GM12878 (cell line): ENCODE measurements around the gene TRPV6. TPM values are rescaled to one million over a fixed set of nuclear protein-coding genes. Genes with fewer than 3 reads are reported as not detected.
A peak's percentile ranks its signal among the peaks of the same experiment; 100 is the strongest.

ENCODE experiments used
- ATAC-seq: fragments of 200-7000 bp; cut with Tn5 transposase; 3 replicates; pipeline ENCODE4 v1.9.1; 2020; ENCODE audit warnings: mild to moderate bottlenecking, moderate library complexity
- BruUV-seq: library from RNA; stranded (reverse); fragments of 400-500 nt; replicated peaks from 2 replicates; lab custom pipeline; 2021; lab: Mats Ljungman, UMichigan
- CTCF ChIA-PET: fragments of 300-600 bp; sonication (Branson Sonifier 250); formaldehyde crosslinking; extraction: SDS; loops from one replicate; lab custom pipeline; 2021; ENCODE audit warnings: inconsistent platforms; lab: Yijun Ruan, JAX
- POLR2A ChIA-PET: fragments of 350-600 bp; formaldehyde crosslinking; extraction: SDS; loops from one replicate; lab custom pipeline; 2021; ENCODE audit warnings: inconsistent platforms; lab: Charles Lee
- RAD21 ChIA-PET: fragments of 300-600 bp; sonication (Branson Sonifier 250); formaldehyde crosslinking; loops from one replicate; lab custom pipeline; 2023; ENCODE audit warnings: antibody characterized with exemption; ENCODE audit not compliant: unreplicated experiment; lab: Charles Lee
- SMC1A ChIA-PET: fragments of 300-600 bp; sonication (Branson Sonifier 250); formaldehyde crosslinking; loops from one replicate; lab custom pipeline; 2023; ENCODE audit not compliant: unreplicated experiment, uncharacterized antibody; lab: Charles Lee
- DNase-seq: peaks from one replicate; pipeline ENCODE4 v3.0.0-alpha.2; 2011; ENCODE audit warnings: low read depth, low spot score
- FAIRE-seq: peaks from 3 replicates; lab custom pipeline; 2011; peaks lifted over from hg19 to GRCh38; lab: Jason Lieb, UNC
- H2AFZ ChIP-seq: 2 replicates; pipeline ENCODE4 v1.6.0; 2011; ENCODE audit warnings: low read depth, low read length, control low read depth; ENCODE audit not compliant: control insufficient read depth
- H3K27ac ChIP-seq: 2 replicates; pipeline ENCODE4 v1.5.1; 2011; ENCODE audit warnings: control low read depth; ENCODE audit not compliant: control insufficient read depth, insufficient read depth
- H3K27me3 ChIP-seq, 2 experiments: replicated peaks in 1 of 2; 2 replicates each; pipeline versions ENCODE4 v1.6.0 to v1.6.1; 2011; ENCODE audit warnings: low read length in 1 of 2; ENCODE audit not compliant: control insufficient read depth in 2 of 2, insufficient read depth in 2 of 2
- H3K36me3 ChIP-seq, 2 experiments: 2 replicates each; pipeline ENCODE4 v1.5.1; 2011; ENCODE audit warnings: low read length in 1 of 2; ENCODE audit not compliant: control insufficient read depth in 2 of 2, insufficient read depth in 2 of 2
- H3K4me1 ChIP-seq: 2 replicates; pipeline ENCODE4 v1.6.1; 2011; ENCODE audit warnings: mild to moderate bottlenecking, low read length, moderate library complexity, mixed read lengths; ENCODE audit not compliant: control insufficient read depth, insufficient read depth
- H3K4me2 ChIP-seq: 2 replicates; pipeline ENCODE4 v1.6.0; 2011; ENCODE audit warnings: control low read depth; ENCODE audit not compliant: control insufficient read depth, insufficient read depth
- H3K4me3 ChIP-seq: fragments of 200-600 bp; sonication (generic); 2 replicates; pipeline ENCODE4 v1.5.1; 2016
- H3K79me2 ChIP-seq: 2 replicates; pipeline ENCODE4 v1.6.0; 2011; ENCODE audit warnings: low read length; ENCODE audit not compliant: control insufficient read depth, insufficient read depth
- H3K9ac ChIP-seq: 2 replicates; pipeline ENCODE4 v1.8.0; 2011; ENCODE audit warnings: low read length, control low read depth, mixed read lengths; ENCODE audit not compliant: control insufficient read depth, insufficient read depth
- H3K9me3 ChIP-seq: replicated peaks from 3 replicates; pipeline ENCODE4 v1.5.1; 2011; ENCODE audit warnings: mild to moderate bottlenecking, low read length; ENCODE audit not compliant: control insufficient read depth, insufficient read depth
- H4K20me1 ChIP-seq: 2 replicates; pipeline ENCODE4 v1.6.0; 2011; ENCODE audit not compliant: control insufficient read depth, insufficient read depth
- ETV6 ChIP-seq, 2 experiments: fragments of 450-650 bp in 1 of 2; IDR thresholded peaks in 1 of 2; conservative IDR thresholded peaks in 1 of 2; 2 replicates each; pipeline ENCODE4 v1.6.1; 2014; ENCODE audit warnings: antibody characterized with exemption in 1 of 2, borderline replicate concordance in 1 of 2, low read depth in 1 of 2, mild to moderate bottlenecking in 1 of 2, moderate library complexity in 1 of 2
- NFXL1 ChIP-seq: fragments of 450-650 bp; IDR thresholded peaks from 2 replicates; pipeline ENCODE4 v1.6.1; 2017; ENCODE audit warnings: antibody characterized with exemption, mild to moderate bottlenecking, borderline replicate concordance
- RBBP5 ChIP-seq: fragments of 200-600 bp; sonication (generic); conservative IDR thresholded peaks from 2 replicates; pipeline ENCODE4 v1.6.1; 2016
- SPI1 ChIP-seq: IDR thresholded peaks from 2 replicates; pipeline ENCODE4 v1.6.1; 2011; ENCODE audit warnings: low read depth, mild to moderate bottlenecking, low read length, moderate library complexity, borderline replicate concordance; ENCODE audit not compliant: insufficient read depth
- ZNF24 ChIP-seq: fragments of 450-650 bp; IDR thresholded peaks from 2 replicates; pipeline ENCODE4 v1.6.1; 2017; ENCODE audit warnings: antibody characterized with exemption, mild to moderate bottlenecking
- WGBS: methylation state at CpG from one replicate; pipeline ENCODE4 v1.1.6; 2016; ENCODE audit warnings: low lambda C conversion rate; ENCODE audit not compliant: insufficient replicate concordance, insufficient coverage; ENCODE audit errors: missing lambda C conversion rate; 5-methylcytosine and 5-hydroxymethylcytosine counted together
- in situ Hi-C: fragments of 300-500 bp; cut with MboI; formaldehyde crosslinking; loops from 9 replicates; pipeline ENCODE4 v1.14.3; 2018; ENCODE audit warnings: mixed read lengths
- intact Hi-C: fragments of 100-400 bp; cut with micrococcal nuclease; formaldehyde crosslinking; loops from one replicate; pipeline ENCODE4 v1.14.2; 2022; ENCODE audit not compliant: unreplicated experiment
- polyA plus RNA-seq, 11 experiments: library from polyadenylated mRNA; depleted of rRNA in 4 of 11; unstranded in 6 of 11; stranded (reverse) in 5 of 11; fragments of >200 nt; fragmentation: Nextera tagmentation in 4 of 11; fragmentation: Illumina TruSeq in 1 of 11; extraction: Ambion mirVana in 4 of 11; extraction: Trizol in 1 of 11; gene quantifications; 1 replicate in 1 of 11; 2 replicates in 10 of 11; pipeline versions ENCODE4 v1.2.1 to v1.2.3, GENCODE V29; 2011 to 2016; ENCODE audit warnings: inconsistent platforms in 2 of 11, missing spikeins in 2 of 11, low read depth in 1 of 11
- total RNA-seq, 4 experiments: library from RNA; depleted of rRNA in 3 of 4; stranded (reverse); fragments of >200 nt in 3 of 4; fragmentation: Illumina TruSeq in 1 of 4; extraction: Trizol in 1 of 4; gene quantifications; 2 replicates each; pipeline versions ENCODE4 v1.2.1 to v1.2.3, GENCODE V29; 2013 to 2021
- TF ChIP-seq, protein P1 (sequence below): IDR thresholded peaks from 2 replicates; pipeline ENCODE4 v1.6.1; 2011; ENCODE audit warnings: low read depth, low read length, improper control_type of control experiment, borderline replicate concordance
- TF ChIP-seq, protein P2 (sequence below): IDR thresholded peaks from 2 replicates; pipeline ENCODE4 v1.6.1; 2011; ENCODE audit warnings: borderline replicate concordance, low read depth, mild to moderate bottlenecking, moderate library complexity, low read length; ENCODE audit not compliant: insufficient read depth, poor library complexity, severe bottlenecking

The TRPV6 gene
- total and polyA plus RNA-seq, 10 of the 15 experiments (the other 5 are each of a cell fraction or from before 2014, with no cell fraction given) = not detected

DNA sequence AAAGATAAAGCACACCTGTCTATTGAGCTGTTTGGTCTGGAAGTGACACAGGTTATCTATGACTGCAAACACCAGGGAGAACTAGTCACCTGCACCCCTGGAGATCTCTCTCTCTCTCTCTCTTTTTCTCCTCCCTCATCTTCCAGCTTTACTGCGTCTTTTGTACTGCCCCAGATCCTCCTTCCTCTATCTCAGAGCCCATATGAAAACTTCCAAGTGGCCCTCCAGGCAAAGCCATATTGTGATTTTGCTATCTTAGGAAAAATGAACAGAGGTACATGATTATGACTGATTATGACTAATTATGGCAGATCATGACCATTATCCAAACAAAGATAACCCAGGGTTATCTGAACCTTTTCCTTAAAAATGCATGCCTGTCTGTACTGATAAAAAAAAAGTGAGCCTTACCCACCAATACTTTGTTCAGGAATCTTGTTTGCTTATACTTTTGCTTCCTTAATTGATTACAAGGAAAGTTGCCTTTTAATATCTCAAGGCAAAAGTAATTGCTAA lies 43.2 kb downstream of the TRPV6 start:
- intact Hi-C loops = no loop called here
- no TSS peak for BruUV-seq
- FAIRE-seq (no peak), DNase-seq (no peak), ATAC-seq (no peak)
- Histone ChIP-seq H3K27me3 (no peaks in the 10 kb centered on the region), H3K27ac (no peak overlapping the region), H3K9me3 (no peaks in the 10 kb centered on the region), H3K9ac (no peak overlapping the region), H3K4me2 (no peak overlapping the region), H4K20me1 (no peaks in the 10 kb centered on the region), H2AFZ (no peak overlapping the region), H3K36me3 (no peaks in the 10 kb centered on the region), H3K4me1 (no peaks in the 10 kb centered on the region), H3K79me2 (no peaks in the 10 kb centered on the region), H3K4me3 (no peak overlapping the region)
- ChIA-PET RAD21 (interaction anchor here (0.6 kb wide), 1 partner anchor 31 kb away, joined by 3 read pairs; no protein-coding TSS in a partner anchor), SMC1A (interaction anchor here (0.6 to 1.2 kb wide), 3 partner anchors 24 to 151 kb away, joined by 3 to 4 read pairs (median 3); no protein-coding TSS in a partner anchor), POLR2A (no interaction called here), CTCF (interaction anchor here (0.7 to 2.2 kb wide), 5 partner anchors 12 to 373 kb away, joined by 3 to 6 read pairs (median 4); no protein-coding TSS in a partner anchor)
- in situ Hi-C loops = no loop called here
- 46% methylated on average over 1 of the region's 1 CpG for WGBS
- TF ChIP-seq ZNF24 = no peak
- TF ChIP-seq SPI1 = no peak
- TF ChIP-seq RBBP5 = no peak

DNA sequence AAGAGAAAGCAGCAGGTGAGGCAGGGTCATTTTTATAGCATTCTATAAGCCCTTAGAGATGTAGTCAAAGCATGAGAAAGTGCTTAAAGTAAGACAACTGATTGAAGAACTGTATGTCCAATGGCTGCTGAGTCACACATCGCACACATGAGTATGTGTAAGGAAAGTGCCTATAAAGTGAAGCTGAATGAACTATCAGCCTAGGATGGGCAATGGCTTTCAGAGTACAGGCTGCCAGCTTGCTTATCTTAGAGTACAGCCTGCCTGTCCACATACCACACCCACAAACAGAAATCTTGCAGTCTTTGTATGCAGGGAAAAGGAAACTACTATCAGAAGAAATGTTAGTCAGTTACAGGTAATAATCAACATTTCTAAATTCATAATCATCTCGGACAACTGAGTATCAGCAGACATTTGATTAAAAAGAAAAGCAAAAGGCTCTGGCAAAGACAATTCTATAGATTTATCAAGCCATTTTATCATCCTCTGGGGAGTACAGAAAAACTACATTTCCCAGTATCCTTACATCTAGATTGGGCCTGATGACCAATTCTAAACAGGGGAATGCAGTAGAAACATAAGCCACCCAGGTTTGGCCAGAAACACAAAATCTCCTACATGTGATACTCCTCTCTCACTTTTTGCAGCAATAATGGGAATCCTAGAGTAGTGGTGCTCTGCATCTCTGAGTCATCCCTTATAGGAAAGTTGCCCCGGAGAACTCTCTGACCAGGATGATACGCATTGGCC lies 46.9 kb downstream of the TRPV6 start:
- Histone ChIP-seq H4K20me1 (no peaks in the 10 kb centered on the region), H3K4me2 (no peak overlapping the region), H3K79me2 (no peaks in the 10 kb centered on the region), H2AFZ (no peak overlapping the region), H3K4me1 (no peaks in the 10 kb centered on the region), H3K27me3 (no peaks in the 10 kb centered on the region), H3K27ac (no peak overlapping the region), H3K36me3 (no peaks in the 10 kb centered on the region), H3K9me3 (no peaks in the 10 kb centered on the region), H3K4me3 (no peak overlapping the region), H3K9ac (no peak overlapping the region)
- in situ Hi-C loops = no loop called here
- no peak for DNase-seq
- 0 out of 3 replicates have a peak, but pooled peaks have one; percentile 27 for ATAC-seq
- ChIA-PET CTCF (interaction anchor here (0.9 to 1.0 kb wide), 2 partner anchors 27 to 402 kb away, joined by 3 read pairs; no protein-coding TSS in a partner anchor), RAD21 (interaction anchor here (1.0 kb wide), 1 partner anchor 26 kb away, joined by 3 read pairs; no protein-coding TSS in a partner anchor), POLR2A (interaction anchor here (0.5 kb wide), 1 partner anchor 256 kb away, joined by 5 read pairs; no protein-coding TSS in a partner anchor), SMC1A (interaction anchor here (1.1 kb wide), 1 partner anchor 26 kb away, joined by 4 read pairs; no protein-coding TSS in a partner anchor)
- no TSS peak for BruUV-seq
- WGBS = 74% methylated on average over 4 of the region's 4 CpGs
- FAIRE-seq = no peak
- intact Hi-C loops = no loop called here
- no peak for TF ChIP-seq ETV6 (conservative IDR thresholded peaks at IDR 0.05 in 1 of 2, IDR thresholded peaks at IDR 0.05 in 1 of 2; ENCODE audit: borderline replicate concordance in 1 of 2, low read depth in 1 of 2)
- TF ChIP-seq, protein P1, sequence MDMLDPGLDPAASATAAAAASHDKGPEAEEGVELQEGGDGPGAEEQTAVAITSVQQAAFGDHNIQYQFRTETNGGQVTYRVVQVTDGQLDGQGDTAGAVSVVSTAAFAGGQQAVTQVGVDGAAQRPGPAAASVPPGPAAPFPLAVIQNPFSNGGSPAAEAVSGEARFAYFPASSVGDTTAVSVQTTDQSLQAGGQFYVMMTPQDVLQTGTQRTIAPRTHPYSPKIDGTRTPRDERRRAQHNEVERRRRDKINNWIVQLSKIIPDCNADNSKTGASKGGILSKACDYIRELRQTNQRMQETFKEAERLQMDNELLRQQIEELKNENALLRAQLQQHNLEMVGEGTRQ = no peak
- TF ChIP-seq NFXL1 = no peak
- TF ChIP-seq, protein P2, sequence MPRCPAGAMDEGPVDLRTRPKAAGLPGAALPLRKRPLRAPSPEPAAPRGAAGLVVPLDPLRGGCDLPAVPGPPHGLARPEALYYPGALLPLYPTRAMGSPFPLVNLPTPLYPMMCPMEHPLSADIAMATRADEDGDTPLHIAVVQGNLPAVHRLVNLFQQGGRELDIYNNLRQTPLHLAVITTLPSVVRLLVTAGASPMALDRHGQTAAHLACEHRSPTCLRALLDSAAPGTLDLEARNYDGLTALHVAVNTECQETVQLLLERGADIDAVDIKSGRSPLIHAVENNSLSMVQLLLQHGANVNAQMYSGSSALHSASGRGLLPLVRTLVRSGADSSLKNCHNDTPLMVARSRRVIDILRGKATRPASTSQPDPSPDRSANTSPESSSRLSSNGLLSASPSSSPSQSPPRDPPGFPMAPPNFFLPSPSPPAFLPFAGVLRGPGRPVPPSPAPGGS = no peak
